K562 (cell line): ENCODE data around the gene TMA16. TPM values are rescaled to one million over a fixed set of nuclear protein-coding genes. Genes with fewer than 3 reads are reported as not detected.

Experiments used
- ATAC-seq: fragments of 200-7000 bp; cut with Tn5 transposase; 3 replicates; pipeline ENCODE4 v1.9.1; 2020; ENCODE audit warnings: moderate library complexity
- BruUV-seq: library from RNA; stranded (reverse); fragments of 400-500 nt; replicated peaks from 2 replicates; lab custom pipeline; 2021; lab: Mats Ljungman, UMichigan
- CTCF ChIA-PET: fragments of 300-600 bp; formaldehyde crosslinking; extraction: SDS; loops from one replicate; lab custom pipeline; 2021; ENCODE audit warnings: low intra/inter-chr PET ratio; lab: Yijun Ruan, JAX
- POLR2A ChIA-PET: fragments of 300-600, 350-650 bp; sonication (Branson Sonifier 250); formaldehyde crosslinking; extraction: SDS; loops from one replicate; lab custom pipeline; 2021; ENCODE audit warnings: antibody characterized with exemption, inconsistent platforms; lab: Yijun Ruan, JAX
- DNase-seq, 4 experiments: peaks; one replicate each; pipeline versions ENCODE4 v3.0.0 to v3.0.0-alpha.2; 2011 to 2018; ENCODE audit warnings: low spot score in 3 of 4, mixed read lengths in 3 of 4; ENCODE audit errors: extremely low read depth in 1 of 4
- FAIRE-seq: peaks from 2 replicates; lab custom pipeline; 2011; peaks lifted over from hg19 to GRCh38; lab: Jason Lieb, UNC
- H2AFZ ChIP-seq: 2 replicates; pipeline ENCODE4 v1.6.0; 2011; ENCODE audit warnings: low read depth, low read length, control low read depth, inconsistent platforms
- H3K27ac ChIP-seq: fragments of 200-600 bp; 3 replicates; pipeline ENCODE4 v1.8.0; 2011; ENCODE audit warnings: low read depth, mild to moderate bottlenecking, control low read depth, inconsistent platforms, low read length, moderate library complexity, mixed read lengths; ENCODE audit errors: extremely low read depth
- H3K27me3 ChIP-seq, 2 experiments: fragments of 300-600 bp in 1 of 2; 2 replicates in 1 of 2; 3 replicates in 1 of 2; pipeline versions ENCODE4 v1.6.0 to v1.8.0; 2011; ENCODE audit warnings: inconsistent platforms in 2 of 2, low read length in 2 of 2, mild to moderate bottlenecking in 1 of 2, mixed read lengths in 1 of 2, moderate library complexity in 1 of 2; ENCODE audit not compliant: control insufficient read depth in 2 of 2, insufficient read depth in 2 of 2
- H3K36me3 ChIP-seq: fragments of 300-600 bp; 3 replicates; pipeline ENCODE4 v1.8.0; 2011; ENCODE audit warnings: mild to moderate bottlenecking, low read length, inconsistent platforms; ENCODE audit not compliant: control insufficient read depth, insufficient read depth
- H3K4me1 ChIP-seq, 2 experiments: fragments of 200-600 bp in 1 of 2; replicated peaks in 1 of 2; 2 replicates in 1 of 2; 3 replicates in 1 of 2; pipeline versions ENCODE4 v1.5.1 to v1.8.0; 2011; ENCODE audit warnings: inconsistent platforms in 2 of 2, low read length in 2 of 2, mild to moderate bottlenecking in 1 of 2, mixed read lengths in 1 of 2, moderate library complexity in 1 of 2; ENCODE audit not compliant: control insufficient read depth in 2 of 2, insufficient read depth in 2 of 2
- H3K4me2 ChIP-seq: 2 replicates; pipeline ENCODE4 v1.6.1; 2011; ENCODE audit warnings: low read length, control low read depth, inconsistent platforms, mixed read lengths; ENCODE audit not compliant: insufficient read depth
- H3K4me3 ChIP-seq: fragments of 200-600 bp; sonication (generic), shearing (Covaris generic); 2 replicates; pipeline ENCODE4 v1.5.1; 2016; ENCODE audit warnings: control low read depth, inconsistent platforms
- H3K79me2 ChIP-seq: fragments of 200-600 bp; 3 replicates; pipeline ENCODE4 v1.8.0; 2011; ENCODE audit warnings: low read length, inconsistent platforms; ENCODE audit not compliant: control insufficient read depth, insufficient read depth
- H3K9ac ChIP-seq, 2 experiments: 2 replicates each; pipeline versions ENCODE4 v1.6.0 to v1.6.1; 2011; ENCODE audit warnings: low read depth in 2 of 2, low read length in 2 of 2, control low read depth in 1 of 2, inconsistent platforms in 1 of 2, mild to moderate bottlenecking in 1 of 2, mixed read lengths in 1 of 2; ENCODE audit not compliant: insufficient read depth in 1 of 2
- H3K9me1 ChIP-seq: one replicate; pipeline ENCODE4 v1.6.0; 2011; ENCODE audit warnings: inconsistent platforms, mild to moderate bottlenecking, low read length, moderate library complexity; ENCODE audit not compliant: control insufficient read depth, insufficient read depth
- H3K9me3 ChIP-seq: replicated peaks from 2 replicates; pipeline ENCODE4 v1.5.1; 2011; ENCODE audit warnings: low read depth, low read length, inconsistent platforms; ENCODE audit not compliant: control insufficient read depth, insufficient read depth
- H4K20me1 ChIP-seq: replicated peaks from 2 replicates; pipeline ENCODE4 v1.6.1; 2011; ENCODE audit warnings: low read length, inconsistent platforms, mixed read lengths; ENCODE audit not compliant: control insufficient read depth, insufficient read depth
- CC2D1A ChIP-seq: fragments of 450-650 bp; IDR thresholded peaks from 2 replicates; pipeline ENCODE4 v1.6.1; 2017; ENCODE audit warnings: mild to moderate bottlenecking
- GATA2 ChIP-seq: sonication (generic); formaldehyde crosslinking; IDR thresholded peaks from 2 replicates; pipeline ENCODE4 v1.4.0; 2020; ENCODE audit warnings: mild to moderate bottlenecking, missing genetic modification reagents
- MEIS2 ChIP-seq: fragments of 450-650 bp; IDR thresholded peaks from 2 replicates; pipeline ENCODE4 v1.6.1; 2014; ENCODE audit warnings: mild to moderate bottlenecking; ENCODE audit not compliant: partially characterized antibody
- PHF8 ChIP-seq: fragments of 200-600 bp; sonication (generic); IDR thresholded peaks from 2 replicates; pipeline ENCODE4 v1.6.1; 2012; ENCODE audit warnings: mixed run types, mild to moderate bottlenecking, inconsistent platforms, low read length, moderate library complexity, borderline replicate concordance
- RAD21 ChIP-seq, 2 experiments: fragments of 250-450 bp in 1 of 2; fragments of 450-650 bp in 1 of 2; sonication (Bioruptor Pico) in 1 of 2; formaldehyde crosslinking in 1 of 2; IDR thresholded peaks in 1 of 2; conservative IDR thresholded peaks in 1 of 2; 2 replicates each; pipeline versions ENCODE4 v1.4.0 to v1.8.0; 2020 to 2022; ENCODE audit warnings: mild to moderate bottlenecking in 2 of 2, moderate library complexity in 1 of 2
- SPI1 ChIP-seq: IDR thresholded peaks from 2 replicates; pipeline ENCODE4 v1.6.1; 2011; ENCODE audit warnings: low read depth, low read length, control low read depth, borderline replicate concordance
- WGBS: fragments of 100-300 bp; shearing (Covaris generic); methylation state at CpG from one replicate; pipeline ENCODE4 v1.1.6; 2016; ENCODE audit warnings: low coverage, mixed read lengths; ENCODE audit not compliant: insufficient coverage; ENCODE audit errors: missing lambda C conversion rate; 5-methylcytosine and 5-hydroxymethylcytosine counted together
- in situ Hi-C: fragments of 300-500 bp; cut with MboI; formaldehyde crosslinking; loops from 4 replicates; pipeline ENCODE4 v1.15.0; 2018; ENCODE audit warnings: inconsistent platforms, mixed read lengths
- intact Hi-C: fragments of 100-400 bp; cut with micrococcal nuclease; formaldehyde crosslinking; loops from 2 replicates; pipeline ENCODE4 v1.14.2; 2022
- polyA plus RNA-seq, 8 experiments: library from polyadenylated mRNA; depleted of rRNA in 4 of 8; stranded (reverse) in 5 of 8; unstranded in 3 of 8; fragments of >200 nt; fragmentation: Nextera tagmentation in 2 of 8; fragmentation: Illumina TruSeq in 1 of 8; extraction: Ambion mirVana in 2 of 8; extraction: Trizol in 1 of 8; gene quantifications; 2 replicates each; pipeline versions ENCODE4 v1.2.1 to v1.2.3, GENCODE V29; 2011 to 2014; ENCODE audit warnings: inconsistent platforms in 1 of 8, missing spikeins in 1 of 8
- total RNA-seq, 7 experiments: library from RNA; depleted of rRNA in 6 of 7; stranded (reverse); fragments of >200 nt in 6 of 7; fragmentation: Illumina TruSeq in 2 of 7; extraction: Trizol in 2 of 7; gene quantifications; 2 replicates each; pipeline versions ENCODE4 v1.2.1 to v1.2.3, GENCODE V29; 2011 to 2021; ENCODE audit warnings: low replicate concordance in 1 of 7
- TF ChIP-seq, protein P1 (sequence below), 2 experiments: fragments of 450-650 bp; formaldehyde crosslinking in 1 of 2; IDR thresholded peaks; 2 replicates each; pipeline versions ENCODE4 v1.4.0 to v1.6.1; 2014 to 2020; ENCODE audit warnings: mild to moderate bottlenecking in 2 of 2, borderline replicate concordance in 1 of 2, low read depth in 1 of 2
- TF ChIP-seq, protein P2 (sequence below): sonication (generic); formaldehyde crosslinking; IDR thresholded peaks from 2 replicates; pipeline ENCODE4 v1.8.1; 2023; ENCODE audit warnings: mild to moderate bottlenecking, missing genetic modification reagents, moderate library complexity
- TF ChIP-seq, protein P3 (sequence below): fragments of 450-650 bp; formaldehyde crosslinking; IDR thresholded peaks from 2 replicates; pipeline ENCODE4 v1.4.0; 2020; ENCODE audit warnings: mild to moderate bottlenecking, moderate library complexity

Gene TMA16
- total and polyA plus RNA-seq, 9 of the 15 experiments (the other 6 are each of a cell fraction or from before 2014, with no cell fraction given), result 27.7 to 74.8 (median 66.6) TPM

DNA sequence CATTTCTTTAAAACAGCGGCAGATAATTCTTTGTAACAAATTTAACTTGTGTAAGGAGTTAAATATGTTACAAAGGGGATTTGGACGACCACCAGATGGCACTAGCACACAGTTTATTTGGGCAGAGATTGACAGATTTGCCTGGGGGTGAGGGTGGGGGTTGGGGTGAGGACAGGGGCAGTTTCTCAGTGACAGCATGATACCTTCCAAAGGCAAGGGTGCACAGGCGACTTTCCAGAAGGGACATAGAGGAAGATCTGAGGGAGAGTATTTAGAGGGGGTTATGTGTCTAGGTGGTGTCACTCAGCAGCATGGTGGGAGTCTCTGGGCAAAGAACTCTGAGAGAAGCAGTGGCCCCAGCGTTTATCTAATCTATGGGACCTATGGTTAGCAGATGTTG, 9.6 kb upstream of the TMA16 start:
- peak; percentile 91 for ATAC-seq
- POLR2A ChIA-PET, result interaction anchor here (0.7 to 1.4 kb wide), 2 partner anchors 9 to 60 kb away, joined by 3 read pairs; partner anchors contain the start of gene TMA16
- peak; percentile 94 for FAIRE-seq
- TF ChIP-seq, protein P1, sequence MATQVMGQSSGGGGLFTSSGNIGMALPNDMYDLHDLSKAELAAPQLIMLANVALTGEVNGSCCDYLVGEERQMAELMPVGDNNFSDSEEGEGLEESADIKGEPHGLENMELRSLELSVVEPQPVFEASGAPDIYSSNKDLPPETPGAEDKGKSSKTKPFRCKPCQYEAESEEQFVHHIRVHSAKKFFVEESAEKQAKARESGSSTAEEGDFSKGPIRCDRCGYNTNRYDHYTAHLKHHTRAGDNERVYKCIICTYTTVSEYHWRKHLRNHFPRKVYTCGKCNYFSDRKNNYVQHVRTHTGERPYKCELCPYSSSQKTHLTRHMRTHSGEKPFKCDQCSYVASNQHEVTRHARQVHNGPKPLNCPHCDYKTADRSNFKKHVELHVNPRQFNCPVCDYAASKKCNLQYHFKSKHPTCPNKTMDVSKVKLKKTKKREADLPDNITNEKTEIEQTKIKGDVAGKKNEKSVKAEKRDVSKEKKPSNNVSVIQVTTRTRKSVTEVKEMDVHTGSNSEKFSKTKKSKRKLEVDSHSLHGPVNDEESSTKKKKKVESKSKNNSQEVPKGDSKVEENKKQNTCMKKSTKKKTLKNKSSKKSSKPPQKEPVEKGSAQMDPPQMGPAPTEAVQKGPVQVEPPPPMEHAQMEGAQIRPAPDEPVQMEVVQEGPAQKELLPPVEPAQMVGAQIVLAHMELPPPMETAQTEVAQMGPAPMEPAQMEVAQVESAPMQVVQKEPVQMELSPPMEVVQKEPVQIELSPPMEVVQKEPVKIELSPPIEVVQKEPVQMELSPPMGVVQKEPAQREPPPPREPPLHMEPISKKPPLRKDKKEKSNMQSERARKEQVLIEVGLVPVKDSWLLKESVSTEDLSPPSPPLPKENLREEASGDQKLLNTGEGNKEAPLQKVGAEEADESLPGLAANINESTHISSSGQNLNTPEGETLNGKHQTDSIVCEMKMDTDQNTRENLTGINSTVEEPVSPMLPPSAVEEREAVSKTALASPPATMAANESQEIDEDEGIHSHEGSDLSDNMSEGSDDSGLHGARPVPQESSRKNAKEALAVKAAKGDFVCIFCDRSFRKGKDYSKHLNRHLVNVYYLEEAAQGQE (IDR thresholded peaks at IDR 0.05; ENCODE audit: borderline replicate concordance), result peak; percentile 67; the same call in 1 of the 2 replicates
- TF ChIP-seq, protein P1 (CRISPR knock-in tag; IDR thresholded peaks at IDR 0.05; ENCODE audit: low read depth), result no peak
- TF ChIP-seq RAD21 (CRISPR knock-in tag; conservative IDR thresholded peaks at IDR 0.05 in 1 of 2, IDR thresholded peaks at IDR 0.05 in 1 of 2) (peak; percentile 72), CC2D1A (0 out of 2 replicates have a peak, but pooled peaks have one; percentile 49), SPI1 (no peak), GATA2 (peak; percentile 47; the same call in 1 of the 2 replicates), MEIS2 (peak; percentile 34), PHF8 (no peak)
- TF ChIP-seq, protein P2, sequence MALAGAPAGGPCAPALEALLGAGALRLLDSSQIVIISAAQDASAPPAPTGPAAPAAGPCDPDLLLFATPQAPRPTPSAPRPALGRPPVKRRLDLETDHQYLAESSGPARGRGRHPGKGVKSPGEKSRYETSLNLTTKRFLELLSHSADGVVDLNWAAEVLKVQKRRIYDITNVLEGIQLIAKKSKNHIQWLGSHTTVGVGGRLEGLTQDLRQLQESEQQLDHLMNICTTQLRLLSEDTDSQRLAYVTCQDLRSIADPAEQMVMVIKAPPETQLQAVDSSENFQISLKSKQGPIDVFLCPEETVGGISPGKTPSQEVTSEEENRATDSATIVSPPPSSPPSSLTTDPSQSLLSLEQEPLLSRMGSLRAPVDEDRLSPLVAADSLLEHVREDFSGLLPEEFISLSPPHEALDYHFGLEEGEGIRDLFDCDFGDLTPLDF (CRISPR knock-in tag), result no peak
- TF ChIP-seq, protein P3, sequence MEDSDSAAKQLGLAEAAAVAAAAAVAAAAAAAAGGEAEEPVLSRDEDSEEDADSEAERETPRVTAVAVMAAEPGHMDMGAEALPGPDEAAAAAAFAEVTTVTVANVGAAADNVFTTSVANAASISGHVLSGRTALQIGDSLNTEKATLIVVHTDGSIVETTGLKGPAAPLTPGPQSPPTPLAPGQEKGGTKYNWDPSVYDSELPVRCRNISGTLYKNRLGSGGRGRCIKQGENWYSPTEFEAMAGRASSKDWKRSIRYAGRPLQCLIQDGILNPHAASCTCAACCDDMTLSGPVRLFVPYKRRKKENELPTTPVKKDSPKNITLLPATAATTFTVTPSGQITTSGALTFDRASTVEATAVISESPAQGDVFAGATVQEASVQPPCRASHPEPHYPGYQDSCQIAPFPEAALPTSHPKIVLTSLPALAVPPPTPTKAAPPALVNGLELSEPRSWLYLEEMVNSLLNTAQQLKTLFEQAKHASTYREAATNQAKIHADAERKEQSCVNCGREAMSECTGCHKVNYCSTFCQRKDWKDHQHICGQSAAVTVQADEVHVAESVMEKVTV, result peak; percentile 43; the same call in 1 of the 2 replicates

More for the DNA sequence above, 9.6 kb upstream of the TMA16 start:
- Histone ChIP-seq H3K4me3 (no peak overlapping the region), H3K9me1 (no peaks in the 10 kb centered on the region), H3K4me2 (no peak overlapping the region), H3K79me2 (no peaks in the 10 kb centered on the region), H2AFZ (no peak overlapping the region), H3K27me3 (no peaks in the 10 kb centered on the region), H4K20me1 (no peaks in the 10 kb centered on the region), H3K9me3 (no peaks in the 10 kb centered on the region; the same call in 1 of the 2 replicates), H3K9ac (no peak overlapping the region), H3K36me3 (no peaks in the 10 kb centered on the region), H3K27ac (no peak overlapping the region), H3K4me1 (peaks cover 0 to 2% of the 10 kb centered on the region in 2 experiments; a peak in 1 of 5 replicates)
- no TSS peak for BruUV-seq
- peak; percentile 55 to 82 (median 64) for DNase-seq
- in situ Hi-C loops (no loop called here), intact Hi-C loops (loop anchor here (1.0 to 5.0 kb wide), 5 partner anchors 59 to 1262 kb away; no protein-coding TSS in a partner anchor)
- 2% methylated on average over 4 of the region's 4 CpGs for WGBS
- CTCF ChIA-PET, result interaction anchor here (1.0 to 2.8 kb wide), 4 partner anchors 60 to 371 kb away, joined by 3 to 30 read pairs (median 12); no protein-coding TSS in a partner anchor
